ENCODE results near the gene APRT. TPM values are rescaled to one million over a fixed set of nuclear protein-coding genes. Genes with fewer than 3 reads are reported as not detected.
A peak's percentile ranks its signal among the peaks of the same experiment; 100 is the strongest.
"Not testable (repeated sequence)": the region's sequence is repeated elsewhere in the genome, so short reads cannot be mapped to it uniquely, and the experiment has no call there.

The APRT gene
- total RNA-seq, 1 experiment from 2014 or later, result 266 TPM

DNA sequence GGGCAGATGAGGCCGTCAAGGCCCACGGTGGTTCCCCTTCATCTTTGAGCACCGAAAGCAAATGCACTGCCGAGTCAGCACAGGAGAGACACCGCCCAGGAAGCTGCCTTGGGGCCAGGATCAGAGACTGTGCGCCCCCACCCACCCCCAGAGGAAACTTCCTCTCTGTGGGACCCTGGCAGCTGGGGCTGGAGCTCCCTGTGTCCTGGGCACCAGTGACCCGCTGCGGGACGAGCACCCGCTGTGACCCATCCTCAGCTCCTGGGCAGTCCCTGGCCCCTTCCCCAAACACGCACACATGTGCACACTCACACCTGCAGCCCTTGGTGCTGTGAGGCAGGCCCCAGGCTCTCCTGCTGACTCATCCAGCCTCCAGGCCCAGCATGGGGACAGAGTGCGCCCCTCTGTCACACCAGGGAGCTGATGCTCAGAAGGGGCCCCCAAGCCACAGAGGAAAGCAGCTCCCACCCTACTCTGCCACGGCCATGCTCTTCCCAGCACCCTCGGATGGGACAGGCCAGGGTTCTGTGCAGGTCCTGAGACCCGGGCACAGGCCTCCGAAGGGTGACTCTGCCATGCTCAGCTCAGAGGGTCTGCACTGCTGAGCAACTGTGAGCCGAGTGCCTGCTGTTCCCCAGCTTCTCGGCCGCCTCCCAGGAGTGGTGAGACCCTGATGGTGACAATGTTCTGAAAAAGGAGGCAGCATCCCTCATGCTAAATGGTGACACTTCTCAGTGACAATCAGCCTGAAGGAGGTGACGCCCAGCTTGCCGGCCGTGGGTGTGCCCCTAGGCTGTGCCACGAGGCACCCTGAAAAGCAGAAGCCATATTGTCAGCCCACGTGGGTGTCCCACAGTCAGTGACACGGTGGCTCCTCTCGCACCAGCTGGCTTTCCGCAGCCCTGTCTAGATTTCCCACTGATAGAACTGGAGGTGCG, 30.3 kb downstream of the APRT start:
- DNase-seq (ENCODE audit: low spot score), result no peak
- in situ Hi-C loops (cut with HindIII; ENCODE audit: low sequenced_read_pairs), result no loop called here

DNA sequence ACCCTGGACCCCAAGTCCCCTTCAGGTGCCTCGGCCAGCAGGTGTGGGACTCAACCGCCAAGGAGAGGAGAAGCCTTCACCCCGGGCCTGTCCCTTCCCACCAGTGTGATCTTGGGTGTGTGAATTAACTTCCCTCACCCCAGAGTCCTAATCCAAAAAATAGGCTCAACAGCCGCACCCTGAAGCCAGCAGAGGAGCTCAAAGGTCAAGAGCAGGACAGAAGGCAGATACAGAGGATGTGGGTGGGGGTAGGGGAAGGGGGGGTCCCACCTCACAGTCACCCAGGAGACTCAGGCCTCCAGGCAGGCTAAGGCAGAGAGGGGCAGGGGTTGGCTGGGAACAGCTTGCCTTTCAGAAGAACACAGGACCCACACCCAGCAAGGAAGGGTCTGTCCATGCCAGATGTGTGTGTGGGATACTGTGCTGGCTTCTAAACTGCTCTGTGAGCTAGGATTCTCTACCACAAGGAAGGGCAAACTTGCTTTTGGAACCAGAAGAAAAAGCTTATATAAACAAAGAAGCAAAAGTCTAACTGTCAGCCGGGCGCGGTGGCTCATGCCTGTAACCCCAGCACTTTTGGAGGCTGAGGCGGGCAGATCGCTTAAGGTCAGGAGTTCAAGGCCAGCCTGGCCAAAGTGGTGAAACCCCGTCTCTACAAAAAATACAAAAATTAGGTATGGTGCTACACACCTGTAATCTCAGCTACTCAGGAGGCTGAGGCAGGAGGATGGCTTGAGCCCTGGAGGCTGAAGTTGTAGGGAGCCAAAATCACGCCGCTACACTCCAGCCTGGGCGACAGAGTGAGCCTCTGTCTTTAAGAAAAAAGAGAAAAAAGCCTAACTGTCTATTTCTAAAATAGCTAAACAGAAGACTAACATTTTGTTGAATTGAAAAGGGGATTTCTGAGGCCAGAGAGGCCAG, 31.3 kb downstream of the APRT start:
- in situ Hi-C loops (cut with HindIII; ENCODE audit: low sequenced_read_pairs), result no loop called here
- DNase-seq (ENCODE audit: low spot score), result no peak

DNA sequence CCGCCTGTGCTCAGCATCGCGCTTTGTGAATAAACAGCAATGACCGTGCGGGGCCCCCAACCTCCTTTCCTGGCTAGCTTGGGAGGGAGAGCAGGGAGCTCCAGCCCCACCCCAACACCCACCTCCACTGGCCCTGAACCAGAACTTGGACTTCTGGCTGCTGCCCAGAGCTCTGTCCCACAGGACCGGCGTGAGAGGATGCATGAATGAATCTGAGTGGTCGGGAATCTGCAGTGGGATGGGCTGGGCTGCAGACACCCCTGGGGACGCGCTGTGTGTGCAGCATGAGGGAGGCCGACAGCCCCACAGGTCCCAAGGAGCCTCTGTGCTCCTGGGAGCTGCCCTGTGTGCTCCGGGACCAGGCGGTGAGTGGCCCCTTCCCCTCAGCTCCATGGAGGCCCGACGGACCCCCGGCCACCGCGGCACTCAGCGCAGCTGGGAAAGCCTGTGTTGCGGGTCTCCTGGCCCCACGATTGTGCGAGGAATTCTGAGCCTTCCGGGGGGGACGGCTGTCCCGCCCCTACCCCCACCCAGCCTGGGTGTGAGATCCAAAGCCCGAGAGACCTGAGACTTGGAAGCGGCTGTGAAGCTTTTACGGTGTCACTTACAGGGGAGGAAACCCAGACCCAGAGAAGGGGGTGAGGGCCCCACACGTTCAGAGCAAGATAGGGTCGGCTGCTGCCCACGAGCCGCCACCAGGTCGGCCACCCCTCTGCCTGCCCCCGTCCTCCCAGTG, 32.2 kb downstream of the APRT start:
- in situ Hi-C loops (cut with HindIII; ENCODE audit: low sequenced_read_pairs), result no loop called here

DNA sequence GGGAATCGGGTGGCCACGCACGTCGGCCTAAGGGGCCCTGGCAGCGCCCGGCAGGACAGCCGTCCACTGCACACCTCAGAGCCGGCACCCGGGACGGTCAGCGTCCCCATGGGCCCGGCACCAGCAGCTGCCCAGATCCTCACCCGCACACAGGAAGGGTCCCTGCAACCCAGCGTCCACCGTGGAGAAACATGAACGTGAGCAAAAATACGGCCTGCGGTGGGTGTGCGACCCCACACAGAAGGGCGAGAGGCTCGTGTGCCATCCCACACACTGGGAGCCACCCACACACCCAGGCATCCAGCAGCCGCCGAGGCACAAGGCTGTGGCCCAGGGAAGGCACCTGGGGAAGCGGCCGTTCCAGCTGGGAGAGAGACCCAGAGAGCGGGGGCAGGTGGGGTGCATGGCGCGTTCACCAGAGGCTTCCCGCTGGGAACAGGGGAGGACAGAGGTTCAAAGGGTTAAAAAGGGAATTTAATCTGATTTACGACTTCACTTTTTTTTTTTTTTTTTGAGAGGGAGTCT, 33.1 kb downstream of the APRT start:
- in situ Hi-C loops (cut with HindIII; ENCODE audit: low sequenced_read_pairs), result no loop called here

More for the DNA sequence above, 32.2 kb downstream of the APRT start:
- no peak for DNase-seq (ENCODE audit: low spot score)

DNA sequence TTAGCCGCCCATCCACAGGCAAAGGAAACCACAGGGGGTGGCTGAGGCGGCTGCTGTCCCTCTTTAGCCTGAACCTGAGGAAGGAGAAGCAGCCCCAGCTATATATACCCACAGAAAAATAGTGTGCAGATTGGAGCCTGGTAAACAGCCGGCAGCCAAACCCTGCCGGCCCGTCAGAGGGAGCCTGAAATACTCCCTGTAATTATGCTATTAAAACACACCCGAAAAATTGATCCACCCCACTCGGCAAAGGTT, 33.5 kb downstream of the APRT start:
- in situ Hi-C loops (cut with HindIII; ENCODE audit: low sequenced_read_pairs), result no loop called here
- peak; percentile 52 for DNase-seq (ENCODE audit: low spot score)

More for the DNA sequence above, 33.1 kb downstream of the APRT start:
- DNase-seq (ENCODE audit: low spot score), result no peak

DNA sequence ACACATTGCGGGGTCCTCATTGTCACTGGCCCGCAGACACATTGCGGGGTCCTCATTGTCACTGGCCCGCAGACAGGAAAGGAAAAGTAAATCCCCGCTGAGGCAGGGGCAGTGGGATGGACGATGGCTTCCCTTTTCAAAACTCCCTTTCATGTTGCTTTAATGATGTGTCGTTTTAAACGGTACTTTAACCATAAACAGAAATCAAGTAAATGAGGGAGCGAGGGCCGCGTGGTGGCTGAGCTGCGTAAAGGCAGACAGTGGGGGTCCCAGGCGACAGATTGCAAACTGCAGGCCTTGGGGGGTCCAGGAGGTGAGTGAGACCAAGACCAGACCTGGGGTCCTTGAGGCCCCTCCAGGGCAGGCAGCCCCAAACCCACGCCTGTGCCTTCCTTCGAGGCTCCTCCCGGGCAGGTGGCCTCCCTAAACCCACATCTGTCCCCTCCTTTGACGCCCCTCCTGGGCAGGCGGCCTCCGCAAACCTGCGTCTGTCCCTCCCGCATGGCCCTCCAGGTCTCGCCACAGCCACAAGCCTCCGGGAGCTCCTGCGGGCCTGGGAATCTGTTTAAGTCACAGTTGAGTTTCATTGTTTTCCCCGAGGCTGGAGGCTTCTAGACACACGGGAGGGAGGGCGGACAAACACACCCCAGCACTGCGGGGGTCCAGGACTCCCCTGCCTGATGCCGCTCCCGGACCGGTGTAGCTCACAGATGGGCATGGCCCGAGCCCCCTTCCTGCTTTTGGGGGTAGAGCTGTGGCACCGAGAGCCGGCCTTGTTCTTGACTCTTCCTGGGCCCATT, 34.1 kb downstream of the APRT start:
- no peak for DNase-seq (ENCODE audit: low spot score)
- in situ Hi-C loops (cut with HindIII; ENCODE audit: low sequenced_read_pairs), result no loop called here

DNA sequence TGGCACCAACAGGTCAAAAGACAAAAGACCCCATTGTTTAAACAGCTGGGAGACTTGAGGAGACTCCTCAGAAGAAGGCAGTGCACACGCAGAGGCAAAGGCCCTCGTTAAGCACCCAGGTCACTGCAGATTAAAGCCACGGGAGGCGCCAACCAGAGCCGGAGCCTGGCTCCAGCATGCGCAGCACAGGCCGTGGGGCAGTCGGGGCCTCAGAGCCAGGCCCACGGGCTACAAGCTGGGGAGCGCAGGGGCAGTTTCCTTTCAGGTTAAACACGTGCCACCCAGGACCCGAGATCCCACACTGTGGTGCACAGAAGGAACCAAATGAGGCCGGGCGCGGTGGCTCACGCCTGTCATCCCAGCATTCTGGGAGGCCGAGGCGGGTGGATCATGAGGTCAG, 35.9 kb downstream of the APRT start:
- DNase-seq (ENCODE audit: low spot score), result no peak
- in situ Hi-C loops (cut with HindIII; ENCODE audit: low sequenced_read_pairs), result no loop called here

DNA sequence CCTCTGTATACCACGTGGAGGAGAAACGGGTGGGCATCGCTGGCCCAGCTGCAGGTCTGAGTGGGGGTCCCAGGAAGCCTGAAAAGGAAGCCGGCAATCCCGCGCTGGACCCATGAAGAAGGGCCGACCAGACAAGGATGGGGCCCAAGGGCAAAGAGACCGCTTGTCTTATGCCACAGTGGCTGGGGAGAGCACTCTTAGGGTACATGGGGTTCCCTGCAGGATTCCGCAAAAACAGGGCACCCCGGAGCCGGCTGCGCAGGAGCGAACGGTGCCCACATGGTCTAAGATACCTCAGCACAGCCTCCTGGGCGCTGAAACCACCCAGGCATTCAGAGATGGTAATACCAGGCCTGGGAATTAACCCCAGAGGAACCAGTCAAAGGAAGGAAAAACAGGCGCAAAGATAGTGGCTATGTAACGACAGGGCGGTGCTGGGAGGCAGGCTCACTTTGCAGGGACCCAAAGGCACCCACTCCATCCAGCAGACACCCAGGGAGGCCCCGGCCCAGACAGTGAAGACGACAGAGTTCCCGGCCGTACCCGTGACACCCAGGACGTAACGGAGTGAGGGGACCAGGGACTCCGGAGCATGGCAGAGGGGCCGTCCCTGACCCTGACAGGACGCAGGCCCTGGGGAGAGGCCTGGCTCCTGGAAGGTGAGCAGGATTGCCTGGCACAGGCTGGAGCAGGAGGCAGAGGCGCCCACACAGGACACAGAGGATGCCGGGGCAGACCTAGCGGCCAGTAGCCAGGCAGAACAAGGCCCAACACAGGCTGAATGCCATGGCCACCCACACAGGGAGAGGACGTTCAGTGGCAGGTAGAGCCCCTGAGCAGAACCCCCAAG, 37.0 kb downstream of the APRT start:
- in situ Hi-C loops (cut with HindIII; ENCODE audit: low sequenced_read_pairs), result no loop called here
- DNase-seq (ENCODE audit: low spot score), result no peak

DNA sequence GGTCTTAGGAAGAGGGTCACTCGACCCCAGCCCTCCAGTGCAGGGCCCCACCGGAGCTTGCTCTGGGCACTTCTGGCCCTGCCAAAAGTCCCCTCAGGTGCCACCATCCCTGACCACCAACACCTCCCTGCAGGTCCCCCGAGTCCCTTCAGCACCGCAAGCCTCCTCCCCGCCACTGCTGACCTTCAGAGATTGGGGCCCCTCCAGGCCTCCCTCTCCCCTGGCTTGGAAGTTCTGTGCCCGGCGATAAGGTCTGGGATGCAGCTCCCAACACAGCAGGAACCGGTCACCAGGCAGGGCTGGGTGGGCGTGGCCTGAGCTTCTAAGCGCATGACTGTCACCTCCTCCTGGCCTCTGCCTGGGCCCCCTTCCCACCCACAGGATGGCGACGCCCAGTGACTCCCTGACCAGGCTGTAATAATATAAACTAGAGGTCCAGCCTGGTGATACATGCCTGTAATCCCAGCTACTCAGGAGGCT, 37.9 kb downstream of the APRT start:
- no peak for DNase-seq (ENCODE audit: low spot score)

DNA sequence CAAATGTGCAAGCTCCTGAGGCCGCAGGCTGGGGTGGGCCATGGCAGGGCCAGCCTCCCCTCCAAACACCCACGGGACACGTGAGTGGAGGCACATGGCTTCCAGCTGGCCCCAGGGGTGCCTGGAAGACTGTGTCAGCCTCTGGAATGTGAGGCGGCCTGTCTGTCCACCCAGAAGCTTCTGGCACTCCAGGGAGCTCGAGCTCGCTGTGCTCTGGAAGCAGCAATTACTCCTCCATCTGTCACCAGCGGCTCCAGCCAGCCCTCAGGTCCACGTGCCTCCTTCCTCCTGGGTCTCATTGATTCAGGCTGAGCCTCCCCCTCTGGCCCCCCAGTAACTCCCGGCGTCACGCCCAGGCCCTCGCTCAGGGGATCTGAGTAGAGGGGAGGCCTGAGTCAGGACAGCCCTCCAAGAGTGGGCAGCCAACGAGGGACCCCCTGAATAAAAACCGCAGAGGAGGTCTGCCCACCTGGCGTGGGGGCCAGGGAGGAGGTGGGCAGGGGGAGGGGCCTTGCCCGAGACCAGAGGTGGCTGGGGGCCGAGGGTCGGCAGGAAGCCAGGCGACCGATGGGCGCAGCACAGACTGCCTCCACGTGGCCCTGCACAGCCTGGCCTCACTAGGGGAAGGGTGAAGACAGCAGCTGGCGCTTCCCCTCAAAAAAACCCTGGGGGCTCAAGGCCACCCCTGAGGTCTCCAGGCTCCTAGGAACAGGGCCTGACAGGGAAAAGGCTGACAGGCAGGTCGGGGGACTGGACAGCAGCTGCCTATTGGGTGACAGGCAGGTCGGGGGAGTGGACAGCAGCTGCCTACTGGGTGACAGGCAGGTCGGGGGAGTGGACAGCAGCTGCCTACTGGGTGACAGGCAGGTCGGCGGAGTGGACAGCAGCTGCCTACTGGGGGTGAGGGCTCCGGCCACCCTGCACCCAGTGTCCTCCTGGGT, 38.6 kb downstream of the APRT start:
- in situ Hi-C loops (cut with HindIII; ENCODE audit: low sequenced_read_pairs), result no loop called here
- DNase-seq (ENCODE audit: low spot score), result peak; percentile 86

More for the DNA sequence above, 37.9 kb downstream of the APRT start:
- in situ Hi-C loops (cut with HindIII; ENCODE audit: low sequenced_read_pairs), result no loop called here

DNA sequence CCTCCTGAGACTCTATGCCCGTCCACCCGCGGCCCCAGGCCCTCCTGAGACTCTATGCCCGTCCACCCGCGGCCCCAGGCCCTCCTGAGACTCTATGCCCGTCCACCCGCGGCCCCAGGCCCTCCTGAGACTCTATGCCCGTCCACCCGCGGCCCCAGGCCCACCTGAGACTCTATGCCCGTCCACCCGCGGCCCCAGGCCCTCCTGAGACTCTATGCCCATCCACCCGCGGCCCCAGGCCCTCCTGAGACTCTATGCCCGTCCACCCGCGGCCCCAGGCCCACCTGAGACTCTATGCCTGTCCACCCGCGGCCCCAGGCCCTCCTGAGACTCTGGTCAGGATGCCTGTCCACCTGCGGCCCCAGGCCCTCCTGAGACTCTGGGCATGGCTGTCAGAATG, 39.9 kb downstream of the APRT start:
- DNase-seq (ENCODE audit: low spot score); in situ Hi-C loops (cut with HindIII; ENCODE audit: low sequenced_read_pairs): not testable (repeated sequence)

DNA sequence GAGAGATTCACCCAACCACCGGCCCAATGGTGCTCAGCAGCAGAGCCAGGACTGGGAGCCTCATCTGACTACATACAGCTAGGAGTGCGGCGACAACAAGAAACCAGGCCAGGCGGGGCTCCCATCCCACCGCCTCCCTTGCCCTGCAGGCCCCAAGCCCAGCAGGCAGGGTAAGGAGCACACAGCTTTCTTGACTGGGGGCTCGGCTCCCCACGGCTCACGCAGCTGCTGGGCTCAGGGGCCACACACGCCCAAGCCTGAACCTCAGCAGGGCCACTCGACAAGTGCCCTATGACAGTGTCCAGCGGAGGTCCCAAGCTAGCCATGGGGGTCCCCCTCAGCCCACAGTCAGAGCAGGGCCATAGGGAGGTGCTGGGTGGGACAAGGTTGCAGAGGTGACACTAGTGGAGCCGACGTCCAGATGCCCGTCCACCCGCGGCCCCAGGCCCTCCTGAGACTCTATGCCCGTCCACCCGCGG, 40.4 kb downstream of the APRT start:
- DNase-seq (ENCODE audit: low spot score), result no peak
- in situ Hi-C loops (cut with HindIII; ENCODE audit: low sequenced_read_pairs), result no loop called here

DNA sequence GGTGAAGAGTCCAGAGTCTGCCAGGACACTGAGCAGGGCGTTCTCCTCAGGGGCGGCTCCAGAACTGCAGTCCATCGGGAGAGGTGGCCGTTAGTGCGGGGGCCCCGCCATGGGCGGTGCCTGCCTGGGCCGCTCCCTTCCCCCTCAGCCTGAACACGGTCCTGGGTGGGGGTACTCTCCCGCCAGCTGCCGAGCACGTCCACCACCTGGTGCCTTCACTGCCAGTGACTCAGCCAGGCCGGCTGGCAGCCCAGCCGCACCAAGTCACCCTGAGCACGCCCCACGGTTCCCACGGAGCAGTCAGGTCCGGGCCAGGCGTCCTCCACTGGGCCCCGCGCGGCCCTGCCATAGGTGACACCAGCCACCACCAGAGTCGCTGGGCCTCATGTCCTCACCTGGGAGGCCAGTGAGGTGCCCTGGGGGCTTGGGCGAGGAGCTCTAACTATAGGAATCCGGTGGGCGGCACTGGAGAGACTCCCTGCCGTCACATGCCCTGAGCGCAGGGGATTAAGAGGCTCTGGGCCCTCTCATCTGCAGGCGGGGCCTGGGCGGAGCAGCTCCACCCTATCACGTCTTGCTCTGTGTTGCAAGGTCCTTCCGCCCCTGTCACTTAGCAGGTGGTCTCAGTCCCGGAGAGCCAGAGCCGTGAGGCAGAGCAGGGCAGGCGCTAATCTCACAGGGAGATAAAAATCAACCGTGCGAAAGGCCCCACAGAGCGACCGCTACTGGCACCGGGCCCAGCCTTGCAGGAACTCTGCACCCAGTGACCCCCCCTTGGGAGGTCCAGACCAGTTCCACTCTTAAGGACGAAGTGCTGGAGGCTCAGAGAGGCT, 41.1 kb downstream of the APRT start:
- in situ Hi-C loops (cut with HindIII; ENCODE audit: low sequenced_read_pairs), result no loop called here
- peak; percentile 35 for DNase-seq (ENCODE audit: low spot score)

DNA sequence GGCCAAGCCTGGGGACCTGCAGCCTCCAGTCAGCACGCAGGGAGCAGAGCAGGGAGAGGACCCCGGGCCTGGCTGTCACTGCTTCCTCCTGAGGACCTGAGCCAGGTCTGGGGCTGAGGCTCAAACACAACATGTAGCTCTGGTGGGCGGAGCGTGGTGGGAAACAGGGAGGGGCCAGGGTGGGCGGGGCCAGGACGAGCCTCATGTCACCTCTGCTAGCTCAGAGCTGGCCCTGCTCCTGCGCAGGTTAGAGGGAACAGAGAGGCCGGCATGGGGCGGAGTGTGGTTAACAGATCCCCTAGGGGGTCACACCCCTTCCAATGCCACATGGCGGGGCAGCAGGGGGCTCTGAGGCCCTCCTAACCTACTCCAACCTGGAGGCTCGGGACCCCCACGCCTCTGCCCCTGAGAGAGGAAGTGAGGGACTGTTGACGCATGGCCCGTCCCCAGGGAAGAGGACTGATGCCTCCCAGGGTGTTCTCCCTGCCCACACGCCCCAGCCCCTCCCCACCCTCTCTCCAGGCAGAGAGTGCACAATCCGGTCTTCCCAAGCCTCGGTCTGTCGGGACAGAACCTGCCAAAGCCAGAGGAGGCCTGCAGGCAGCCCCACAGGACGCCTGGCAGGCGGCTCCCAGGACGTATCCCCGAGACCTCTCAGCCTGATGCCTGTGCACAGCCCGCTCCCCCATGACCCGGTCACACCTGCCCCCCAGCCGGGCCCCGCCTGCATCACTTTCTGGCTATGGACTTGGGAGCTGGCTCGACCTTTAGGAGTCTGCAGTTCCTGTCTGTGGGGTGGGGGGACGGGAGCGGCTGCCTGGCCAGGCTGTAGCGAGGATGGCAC, 41.9 kb downstream of the APRT start:
- DNase-seq (ENCODE audit: low spot score), result peak; percentile 77
- in situ Hi-C loops (cut with HindIII; ENCODE audit: low sequenced_read_pairs), result no loop called here
